Measurements from ENCODE around the gene ZMIZ1.

DNA sequence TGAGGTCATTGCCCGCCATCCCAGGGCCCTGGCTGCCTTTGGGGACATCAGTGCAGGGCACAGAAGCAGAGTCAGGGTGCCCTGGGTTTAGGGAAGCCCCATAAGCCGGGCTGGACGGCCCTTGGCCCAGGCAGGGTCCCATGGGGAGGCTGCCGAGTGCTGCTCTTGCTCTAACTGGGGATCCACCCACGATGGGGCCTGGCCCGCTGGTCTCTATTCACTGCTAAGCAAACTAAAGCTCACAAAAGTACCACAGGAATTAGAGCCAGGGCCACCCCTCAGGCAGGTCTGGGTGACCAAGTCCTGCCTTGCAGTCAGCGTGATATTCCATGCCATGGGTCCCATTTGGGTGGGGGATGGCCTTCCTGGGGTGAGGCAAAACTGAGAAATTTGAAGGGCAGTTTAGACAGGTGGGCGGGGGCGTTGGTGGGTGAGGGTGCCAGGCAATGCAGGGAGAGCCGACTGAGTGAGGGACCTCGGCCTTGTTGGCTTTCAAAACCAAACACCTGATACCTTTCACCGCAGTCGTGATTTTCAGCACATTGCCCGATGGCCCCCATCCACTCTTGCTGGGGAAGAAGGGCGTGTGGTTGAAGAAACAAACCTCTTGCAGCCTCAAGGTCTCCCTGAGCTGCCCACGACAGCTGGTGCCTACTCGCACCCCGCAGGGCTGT is 185.7 kb downstream of the ZMIZ1 start:
- TF ChIP-seq REST (IDR thresholded peaks at IDR 0.05; ENCODE audit: unreplicated experiment) (no peak), EZH2phosphoT487 (IDR thresholded peaks at IDR 0.05; ENCODE audit: unreplicated experiment) (no peak), POLR2AphosphoS5 (IDR thresholded peaks at IDR 0.05; ENCODE audit: low read depth) (no peak), CTCF (conservative IDR thresholded peaks at IDR 0.05; ENCODE audit: low read depth in 2 of 2) (no peak), EZH2 (IDR thresholded peaks at IDR 0.05; ENCODE audit: low read depth, unreplicated experiment) (no peak), NANOG (IDR thresholded peaks at IDR 0.05; ENCODE audit: borderline replicate concordance) (no peak)

Data from GM23338 (cell line).